GM12878 (cell line): ENCODE measurements around the gene CHCHD6.

Source experiments
- FOXM1 ChIP-seq: IDR thresholded peaks from 2 replicates; pipeline ENCODE4 v1.6.1; 2012; ENCODE audit warnings: low read depth, mild to moderate bottlenecking, inconsistent platforms, low read length, moderate library complexity
- NR2C1 ChIP-seq: fragments of 450-650 bp; IDR thresholded peaks from 2 replicates; pipeline ENCODE4 v1.6.1; 2017; ENCODE audit warnings: antibody characterized with exemption, mild to moderate bottlenecking, moderate library complexity
- REST ChIP-seq: IDR thresholded peaks from 2 replicates; pipeline ENCODE4 v1.6.1; 2012; ENCODE audit warnings: mild to moderate bottlenecking, low read depth, low read length
- SIX5 ChIP-seq: IDR thresholded peaks from 2 replicates; pipeline ENCODE4 v1.6.1; 2011; ENCODE audit warnings: mild to moderate bottlenecking, low read depth, low read length, moderate library complexity; ENCODE audit not compliant: severe bottlenecking
- TF ChIP-seq, protein P1 (sequence below): fragments of 150-350 bp; IDR thresholded peaks from 2 replicates; pipeline ENCODE4 v1.6.1; 2014; ENCODE audit warnings: mild to moderate bottlenecking, low read depth, low read length
- TF ChIP-seq, protein P2 (sequence below): IDR thresholded peaks from 2 replicates; pipeline ENCODE4 v1.6.1; 2011; ENCODE audit warnings: low read depth, low read length, improper control_type of control experiment, borderline replicate concordance
- TF ChIP-seq, protein P3 (sequence below): IDR thresholded peaks from 2 replicates; pipeline ENCODE4 v1.6.1; 2012; ENCODE audit warnings: low read length, inconsistent platforms

- TF ChIP-seq, protein P1, sequence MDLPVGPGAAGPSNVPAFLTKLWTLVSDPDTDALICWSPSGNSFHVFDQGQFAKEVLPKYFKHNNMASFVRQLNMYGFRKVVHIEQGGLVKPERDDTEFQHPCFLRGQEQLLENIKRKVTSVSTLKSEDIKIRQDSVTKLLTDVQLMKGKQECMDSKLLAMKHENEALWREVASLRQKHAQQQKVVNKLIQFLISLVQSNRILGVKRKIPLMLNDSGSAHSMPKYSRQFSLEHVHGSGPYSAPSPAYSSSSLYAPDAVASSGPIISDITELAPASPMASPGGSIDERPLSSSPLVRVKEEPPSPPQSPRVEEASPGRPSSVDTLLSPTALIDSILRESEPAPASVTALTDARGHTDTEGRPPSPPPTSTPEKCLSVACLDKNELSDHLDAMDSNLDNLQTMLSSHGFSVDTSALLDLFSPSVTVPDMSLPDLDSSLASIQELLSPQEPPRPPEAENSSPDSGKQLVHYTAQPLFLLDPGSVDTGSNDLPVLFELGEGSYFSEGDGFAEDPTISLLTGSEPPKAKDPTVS = no peak
- TF ChIP-seq, protein P2, sequence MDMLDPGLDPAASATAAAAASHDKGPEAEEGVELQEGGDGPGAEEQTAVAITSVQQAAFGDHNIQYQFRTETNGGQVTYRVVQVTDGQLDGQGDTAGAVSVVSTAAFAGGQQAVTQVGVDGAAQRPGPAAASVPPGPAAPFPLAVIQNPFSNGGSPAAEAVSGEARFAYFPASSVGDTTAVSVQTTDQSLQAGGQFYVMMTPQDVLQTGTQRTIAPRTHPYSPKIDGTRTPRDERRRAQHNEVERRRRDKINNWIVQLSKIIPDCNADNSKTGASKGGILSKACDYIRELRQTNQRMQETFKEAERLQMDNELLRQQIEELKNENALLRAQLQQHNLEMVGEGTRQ = no peak
- TF ChIP-seq NR2C1 (no peak), REST (no peak), FOXM1 (no peak), SIX5 (no peak)
- TF ChIP-seq, protein P3, sequence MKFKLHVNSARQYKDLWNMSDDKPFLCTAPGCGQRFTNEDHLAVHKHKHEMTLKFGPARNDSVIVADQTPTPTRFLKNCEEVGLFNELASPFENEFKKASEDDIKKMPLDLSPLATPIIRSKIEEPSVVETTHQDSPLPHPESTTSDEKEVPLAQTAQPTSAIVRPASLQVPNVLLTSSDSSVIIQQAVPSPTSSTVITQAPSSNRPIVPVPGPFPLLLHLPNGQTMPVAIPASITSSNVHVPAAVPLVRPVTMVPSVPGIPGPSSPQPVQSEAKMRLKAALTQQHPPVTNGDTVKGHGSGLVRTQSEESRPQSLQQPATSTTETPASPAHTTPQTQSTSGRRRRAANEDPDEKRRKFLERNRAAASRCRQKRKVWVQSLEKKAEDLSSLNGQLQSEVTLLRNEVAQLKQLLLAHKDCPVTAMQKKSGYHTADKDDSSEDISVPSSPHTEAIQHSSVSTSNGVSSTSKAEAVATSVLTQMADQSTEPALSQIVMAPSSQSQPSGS = no peak
These were observed 80.2 kb downstream of the CHCHD6 start for GRCh38 chr3:126784254-126784653.
